ENCODE measurements around the gene SYNE3.

- TF ChIP-seq, protein P1, sequence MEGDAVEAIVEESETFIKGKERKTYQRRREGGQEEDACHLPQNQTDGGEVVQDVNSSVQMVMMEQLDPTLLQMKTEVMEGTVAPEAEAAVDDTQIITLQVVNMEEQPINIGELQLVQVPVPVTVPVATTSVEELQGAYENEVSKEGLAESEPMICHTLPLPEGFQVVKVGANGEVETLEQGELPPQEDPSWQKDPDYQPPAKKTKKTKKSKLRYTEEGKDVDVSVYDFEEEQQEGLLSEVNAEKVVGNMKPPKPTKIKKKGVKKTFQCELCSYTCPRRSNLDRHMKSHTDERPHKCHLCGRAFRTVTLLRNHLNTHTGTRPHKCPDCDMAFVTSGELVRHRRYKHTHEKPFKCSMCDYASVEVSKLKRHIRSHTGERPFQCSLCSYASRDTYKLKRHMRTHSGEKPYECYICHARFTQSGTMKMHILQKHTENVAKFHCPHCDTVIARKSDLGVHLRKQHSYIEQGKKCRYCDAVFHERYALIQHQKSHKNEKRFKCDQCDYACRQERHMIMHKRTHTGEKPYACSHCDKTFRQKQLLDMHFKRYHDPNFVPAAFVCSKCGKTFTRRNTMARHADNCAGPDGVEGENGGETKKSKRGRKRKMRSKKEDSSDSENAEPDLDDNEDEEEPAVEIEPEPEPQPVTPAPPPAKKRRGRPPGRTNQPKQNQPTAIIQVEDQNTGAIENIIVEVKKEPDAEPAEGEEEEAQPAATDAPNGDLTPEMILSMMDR (IDR thresholded peaks at IDR 0.05): no peak
- TF ChIP-seq POLR2AphosphoS5 (IDR thresholded peaks at IDR 0.05; ENCODE audit: low read depth, low read length): no peak
- TF ChIP-seq, protein P2, sequence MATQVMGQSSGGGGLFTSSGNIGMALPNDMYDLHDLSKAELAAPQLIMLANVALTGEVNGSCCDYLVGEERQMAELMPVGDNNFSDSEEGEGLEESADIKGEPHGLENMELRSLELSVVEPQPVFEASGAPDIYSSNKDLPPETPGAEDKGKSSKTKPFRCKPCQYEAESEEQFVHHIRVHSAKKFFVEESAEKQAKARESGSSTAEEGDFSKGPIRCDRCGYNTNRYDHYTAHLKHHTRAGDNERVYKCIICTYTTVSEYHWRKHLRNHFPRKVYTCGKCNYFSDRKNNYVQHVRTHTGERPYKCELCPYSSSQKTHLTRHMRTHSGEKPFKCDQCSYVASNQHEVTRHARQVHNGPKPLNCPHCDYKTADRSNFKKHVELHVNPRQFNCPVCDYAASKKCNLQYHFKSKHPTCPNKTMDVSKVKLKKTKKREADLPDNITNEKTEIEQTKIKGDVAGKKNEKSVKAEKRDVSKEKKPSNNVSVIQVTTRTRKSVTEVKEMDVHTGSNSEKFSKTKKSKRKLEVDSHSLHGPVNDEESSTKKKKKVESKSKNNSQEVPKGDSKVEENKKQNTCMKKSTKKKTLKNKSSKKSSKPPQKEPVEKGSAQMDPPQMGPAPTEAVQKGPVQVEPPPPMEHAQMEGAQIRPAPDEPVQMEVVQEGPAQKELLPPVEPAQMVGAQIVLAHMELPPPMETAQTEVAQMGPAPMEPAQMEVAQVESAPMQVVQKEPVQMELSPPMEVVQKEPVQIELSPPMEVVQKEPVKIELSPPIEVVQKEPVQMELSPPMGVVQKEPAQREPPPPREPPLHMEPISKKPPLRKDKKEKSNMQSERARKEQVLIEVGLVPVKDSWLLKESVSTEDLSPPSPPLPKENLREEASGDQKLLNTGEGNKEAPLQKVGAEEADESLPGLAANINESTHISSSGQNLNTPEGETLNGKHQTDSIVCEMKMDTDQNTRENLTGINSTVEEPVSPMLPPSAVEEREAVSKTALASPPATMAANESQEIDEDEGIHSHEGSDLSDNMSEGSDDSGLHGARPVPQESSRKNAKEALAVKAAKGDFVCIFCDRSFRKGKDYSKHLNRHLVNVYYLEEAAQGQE (IDR thresholded peaks at IDR 0.05; ENCODE audit: insufficient read depth in 1 of 2, low read depth in 2 of 2, low read length in 1 of 2): no peak
- TF ChIP-seq SIN3A (IDR thresholded peaks at IDR 0.05; ENCODE audit: borderline replicate concordance, insufficient read depth, low read depth, low read length): no peak
- no peak for TF ChIP-seq TCF7L2 (IDR thresholded peaks at IDR 0.05; ENCODE audit: low read depth, low read length)
These were observed 5.6 kb downstream of the SYNE3 start for GRCh38 chr14:95510804-95511203.
